CD8-positive, alpha-beta memory T cell (primary cell): Measurements from ENCODE around the gene THOP1. TPM values are rescaled to one million over a fixed set of nuclear protein-coding genes. Genes with fewer than 3 reads are reported as not detected.

Experiments
- CTCF ChIA-PET: fragments of 350-600 bp; sonication (Branson Sonifier 250); formaldehyde crosslinking; loops from one replicate; lab custom pipeline; 2021; ENCODE audit warnings: antibody characterized with exemption; lab: Charles Lee
- POLR2A ChIA-PET: fragments of 350-600 bp; sonication (Branson Sonifier 250); formaldehyde crosslinking; loops from one replicate; lab custom pipeline; 2021; ENCODE audit warnings: antibody characterized with exemption; lab: Charles Lee
- DNase-seq, 5 donors: peaks; one replicate each; pipeline versions ENCODE4 v3.0.0 to v3.0.0-alpha.2; 2020 to 2022; ENCODE audit warnings: mixed read lengths in 1 of 5
- H3K27ac ChIP-seq: one replicate; pipeline ENCODE4 v1.7.0; 2013; ENCODE audit warnings: low read depth, mild to moderate bottlenecking, low read length, moderate library complexity
- H3K27me3 ChIP-seq: 2 replicates; pipeline ENCODE4 v1.7.0; 2013; ENCODE audit warnings: low read length, mild to moderate bottlenecking; ENCODE audit not compliant: insufficient read depth, poor library complexity, severe bottlenecking
- H3K36me3 ChIP-seq: 2 replicates; pipeline ENCODE4 v1.7.0; 2013; ENCODE audit warnings: mild to moderate bottlenecking, low read length, moderate library complexity; ENCODE audit not compliant: insufficient read depth
- H3K4me1 ChIP-seq: 2 replicates; pipeline ENCODE4 v1.7.0; 2013; ENCODE audit warnings: mild to moderate bottlenecking, low read length, moderate library complexity; ENCODE audit not compliant: insufficient read depth
- H3K4me3 ChIP-seq: 2 replicates; pipeline ENCODE4 v1.7.0; 2013; ENCODE audit warnings: mild to moderate bottlenecking, low read length
- H3K9me3 ChIP-seq: 2 replicates; pipeline ENCODE4 v1.7.0; 2013; ENCODE audit warnings: mild to moderate bottlenecking, low read length
- H3K27ac Mint-ChIP-seq, 8 donors: one replicate each; pipeline ENCODE4 v1.8.0; 2020 to 2021; ENCODE audit warnings: mixed read lengths in 8 of 8, mild to moderate bottlenecking in 6 of 8, inconsistent platforms in 3 of 8, moderate library complexity in 3 of 8
- H3K27me3 Mint-ChIP-seq, 2 donors: one replicate each; pipeline ENCODE4 v1.8.0; 2020 to 2021; ENCODE audit warnings: mixed read lengths in 2 of 2, mild to moderate bottlenecking in 1 of 2, moderate library complexity in 1 of 2
- H3K36me3 Mint-ChIP-seq, 3 donors: one replicate each; pipeline ENCODE4 v1.8.0; 2020 to 2021; ENCODE audit warnings: mixed read lengths in 3 of 3, inconsistent platforms in 1 of 3, mild to moderate bottlenecking in 1 of 3
- H3K4me1 Mint-ChIP-seq, 3 donors: one replicate each; pipeline ENCODE4 v1.8.0; 2020 to 2021; ENCODE audit warnings: mixed read lengths in 3 of 3, inconsistent platforms in 1 of 3, mild to moderate bottlenecking in 1 of 3
- H3K4me3 Mint-ChIP-seq, 7 donors: one replicate each; pipeline ENCODE4 v1.8.0; 2020 to 2021; ENCODE audit warnings: mixed read lengths in 7 of 7, mild to moderate bottlenecking in 6 of 7, moderate library complexity in 4 of 7, inconsistent platforms in 2 of 7
- H3K9me3 Mint-ChIP-seq, 5 donors: one replicate each; pipeline ENCODE4 v1.8.0; 2020 to 2022; ENCODE audit warnings: mixed read lengths in 5 of 5, mild to moderate bottlenecking in 3 of 5, moderate library complexity in 2 of 5, inconsistent platforms in 1 of 5
- polyA plus RNA-seq: library from polyadenylated mRNA; unstranded; fragments of 300-500 nt; fragmentation: Illumina TruSeq; gene quantifications from one replicate; pipeline ENCODE4 v1.2.3, GENCODE V29; 2021
- total RNA-seq, 2 experiments: library from RNA; stranded (reverse); gene quantifications; one replicate each; pipeline ENCODE4 v1.2.3, GENCODE V29; 2021

THOP1 gene
- total and polyA plus RNA-seq, 3 experiments from 2014 or later: 40.2 to 178 (median 169) TPM

DNA sequence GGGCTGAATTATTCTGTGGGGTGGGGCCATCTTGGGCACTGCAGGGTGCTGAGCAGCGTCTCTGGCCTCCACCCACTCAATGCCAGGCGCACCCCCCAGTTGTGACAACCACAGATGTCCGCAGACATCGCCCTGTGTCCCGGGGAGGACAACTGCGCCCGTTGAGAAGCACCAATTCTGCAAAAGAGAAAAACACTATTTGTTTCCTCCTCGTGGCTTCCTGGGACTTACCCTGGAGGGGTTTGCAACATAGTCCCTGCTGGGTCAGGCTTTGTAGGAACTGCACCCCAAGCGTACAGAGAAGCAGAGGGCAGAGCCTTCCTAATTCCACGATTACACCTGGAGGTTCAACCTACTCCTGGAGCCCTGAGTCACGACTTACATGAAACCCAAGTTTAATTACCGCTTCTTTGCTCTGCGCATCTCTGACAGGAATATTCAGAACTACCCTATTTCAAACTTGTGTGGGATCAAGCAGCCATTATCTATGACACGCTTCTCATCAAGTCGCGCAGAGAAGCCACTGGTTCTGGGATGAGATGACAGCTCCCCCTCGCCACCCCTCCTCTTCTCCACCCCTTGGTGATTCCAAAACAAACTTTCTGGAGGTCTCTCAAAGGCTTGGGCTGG, 34.4 kb upstream of the THOP1 start:
- H3K9me3 ChIP-seq: no peaks in the 10 kb centered on the region
- ChIA-PET POLR2A (interaction anchor here (1.8 kb wide), 1 partner anchor 103 kb away, joined by 6 read pairs; no protein-coding TSS in a partner anchor), CTCF (interaction anchor here (1.4 to 3.5 kb wide), 4 partner anchors 8 to 103 kb away, joined by 4 to 45 read pairs (median 10); partner anchors contain the start of gene SLC39A3)
- Mint-ChIP-seq H3K4me3 (no peak overlapping the region), H3K27me3 (peaks cover 0 to 5% of the 10 kb centered on the region in 2 donors), H3K4me1 (no peaks in the 10 kb centered on the region), H3K27ac (no peak overlapping the region), H3K36me3 (peaks cover 2 to 21% (median 4%) of the 10 kb centered on the region in 3 donors), H3K9me3 (no peaks in the 10 kb centered on the region)
- H3K36me3 ChIP-seq: no peaks in the 10 kb centered on the region
- DNase-seq: no peak
- H3K4me1 ChIP-seq: peaks cover 4% of the 10 kb centered on the region
- no peak overlapping the region for H3K27ac ChIP-seq
- no peak overlapping the region for H3K4me3 ChIP-seq
- H3K27me3 ChIP-seq: no peaks in the 10 kb centered on the region

DNA sequence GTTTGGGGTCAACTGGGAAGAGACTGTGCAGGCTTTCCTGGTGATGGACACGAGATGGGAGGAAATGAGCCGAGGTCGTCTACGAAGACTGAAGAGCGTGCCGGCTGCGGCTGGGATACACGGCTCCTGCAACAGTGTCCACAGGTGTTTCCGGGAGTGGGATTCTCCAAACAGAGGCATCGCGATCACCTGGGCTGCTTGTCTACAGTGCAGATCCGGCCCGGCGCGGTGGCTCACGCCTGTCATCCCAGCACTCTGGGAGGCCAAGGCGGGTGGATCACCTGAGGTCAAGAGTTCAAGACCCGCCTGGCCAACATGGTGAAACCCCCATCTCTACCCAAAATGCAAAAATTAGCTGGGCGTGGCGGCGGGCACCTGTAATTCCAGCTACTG, 33.9 kb upstream of the THOP1 start:
- Mint-ChIP-seq H3K27me3 (peaks cover 0 to 3% of the 10 kb centered on the region in 2 donors), H3K4me1 (no peaks in the 10 kb centered on the region), H3K9me3 (no peaks in the 10 kb centered on the region), H3K36me3 (peaks cover 2 to 26% (median 4%) of the 10 kb centered on the region in 3 donors), H3K4me3 (no peak overlapping the region), H3K27ac (no peak overlapping the region)
- no peak for DNase-seq
- ChIA-PET CTCF (interaction anchor here (3.5 kb wide), 1 partner anchor 103 kb away, joined by 12 read pairs; no protein-coding TSS in a partner anchor), POLR2A (no interaction called here)
- H3K4me3 ChIP-seq: no peak overlapping the region
- no peak overlapping the region for H3K27ac ChIP-seq
- H3K4me1 ChIP-seq: peaks cover 4% of the 10 kb centered on the region
- H3K27me3 ChIP-seq: no peaks in the 10 kb centered on the region
- no peaks in the 10 kb centered on the region for H3K9me3 ChIP-seq
- no peaks in the 10 kb centered on the region for H3K36me3 ChIP-seq

DNA sequence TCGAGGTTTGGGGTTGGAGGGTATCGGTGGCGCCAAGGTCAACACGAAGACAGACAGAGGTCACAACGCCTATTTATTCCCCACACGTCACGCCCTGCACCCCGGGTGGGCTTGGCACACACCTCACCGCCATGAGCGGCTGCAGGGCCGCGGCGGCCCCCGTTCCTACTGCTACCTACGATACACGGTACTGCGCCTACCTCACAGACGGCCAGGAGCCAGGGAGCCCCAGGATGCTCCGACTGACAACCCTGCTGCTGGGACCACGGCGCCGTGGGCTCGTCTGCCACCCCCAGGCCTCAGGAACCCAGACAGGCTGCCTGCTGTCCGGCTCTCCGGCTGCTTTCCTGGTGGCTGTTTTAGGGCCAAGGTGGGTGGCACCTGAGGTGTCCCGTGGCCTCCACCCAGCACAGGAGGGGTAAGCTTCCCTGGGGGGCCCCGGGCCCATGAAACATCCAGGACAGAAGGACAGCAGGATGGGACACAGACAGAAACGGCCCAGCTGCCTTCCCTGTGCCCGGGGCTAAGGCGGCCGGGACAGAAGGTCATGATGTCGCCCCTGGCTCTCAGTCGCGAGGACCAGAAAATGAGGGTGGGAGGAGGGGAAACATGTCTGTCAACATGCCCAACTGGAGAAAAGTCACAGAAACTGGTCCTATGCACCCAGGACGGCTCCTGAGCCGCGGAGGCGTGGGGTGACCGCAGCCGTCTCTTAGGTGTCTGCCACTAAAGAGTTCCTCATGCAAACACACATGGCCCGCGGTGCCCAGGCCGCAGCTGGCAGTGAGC, 30.4 kb upstream of the THOP1 start:
- peaks cover 2 to 45% (median 4%) of the 10 kb centered on the region in 3 donors for H3K36me3 Mint-ChIP-seq
- ChIA-PET CTCF (interaction anchor here (3.5 kb wide), 1 partner anchor 107 kb away, joined by 12 read pairs; no protein-coding TSS in a partner anchor), POLR2A (no interaction called here)
- Histone ChIP-seq H3K4me1 (no peaks in the 10 kb centered on the region), H3K36me3 (no peaks in the 10 kb centered on the region), H3K9me3 (no peaks in the 10 kb centered on the region), H3K27me3 (no peaks in the 10 kb centered on the region), H3K27ac (no peak overlapping the region), H3K4me3 (no peak overlapping the region)
- H3K4me1 Mint-ChIP-seq: peaks cover 2 to 12% (median 10%) of the 10 kb centered on the region in 3 donors
- DNase-seq: no peak
- H3K27ac Mint-ChIP-seq: no peak overlapping the region
- no peak overlapping the region for H3K4me3 Mint-ChIP-seq
- H3K9me3 Mint-ChIP-seq: no peaks in the 10 kb centered on the region
- peaks cover 0 to 2% of the 10 kb centered on the region in 2 donors for H3K27me3 Mint-ChIP-seq

DNA sequence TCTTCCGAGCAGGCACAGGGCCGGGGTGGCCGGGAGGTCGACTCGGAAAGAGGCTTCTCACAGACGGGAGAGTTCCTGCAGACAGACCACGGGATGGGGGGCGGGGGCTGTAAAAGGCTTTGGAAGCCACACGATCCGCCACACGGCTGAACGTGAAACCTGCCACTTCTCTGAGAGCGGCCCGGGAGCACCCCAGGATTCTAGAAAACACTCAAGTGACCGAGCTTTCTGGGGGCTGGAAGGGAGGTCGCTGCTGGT, 29.9 kb upstream of the THOP1 start:
- H3K4me3 Mint-ChIP-seq: no peak overlapping the region
- Histone ChIP-seq H3K9me3 (no peaks in the 10 kb centered on the region), H3K4me1 (no peaks in the 10 kb centered on the region), H3K27ac (no peak overlapping the region), H3K27me3 (no peaks in the 10 kb centered on the region), H3K4me3 (no peak overlapping the region), H3K36me3 (no peaks in the 10 kb centered on the region)
- POLR2A ChIA-PET: no interaction called here
- H3K9me3 Mint-ChIP-seq: no peaks in the 10 kb centered on the region
- no peak for DNase-seq
- H3K36me3 Mint-ChIP-seq: peaks cover 2 to 48% (median 4%) of the 10 kb centered on the region in 3 donors
- H3K4me1 Mint-ChIP-seq: peaks cover 2 to 14% (median 12%) of the 10 kb centered on the region in 3 donors
- no peak overlapping the region for H3K27ac Mint-ChIP-seq
- H3K27me3 Mint-ChIP-seq: peaks cover 0 to 2% of the 10 kb centered on the region in 2 donors
- CTCF ChIA-PET: no interaction called here

DNA sequence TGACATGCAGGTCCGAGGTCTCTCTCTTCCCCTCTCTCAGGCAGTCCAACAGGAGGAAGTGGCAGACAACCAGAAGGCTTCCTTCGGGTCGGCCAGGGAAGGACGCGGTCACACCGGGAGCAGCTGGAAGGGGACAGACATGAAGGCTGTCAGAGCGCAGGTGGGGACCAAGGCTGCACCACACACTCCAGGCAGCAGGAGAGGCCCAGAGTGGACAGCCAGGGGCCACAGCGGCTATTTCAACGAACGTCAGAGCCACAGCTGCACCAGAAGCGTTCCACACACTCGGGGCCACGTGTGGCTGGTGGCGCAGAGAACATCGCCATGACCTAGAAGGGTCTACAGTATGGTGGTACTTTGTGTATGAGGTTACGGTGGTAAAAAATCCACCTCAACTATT, 29.5 kb upstream of the THOP1 start:
- DNase-seq: no peak
- POLR2A ChIA-PET: no interaction called here
- no peak overlapping the region for H3K27ac Mint-ChIP-seq

DNA sequence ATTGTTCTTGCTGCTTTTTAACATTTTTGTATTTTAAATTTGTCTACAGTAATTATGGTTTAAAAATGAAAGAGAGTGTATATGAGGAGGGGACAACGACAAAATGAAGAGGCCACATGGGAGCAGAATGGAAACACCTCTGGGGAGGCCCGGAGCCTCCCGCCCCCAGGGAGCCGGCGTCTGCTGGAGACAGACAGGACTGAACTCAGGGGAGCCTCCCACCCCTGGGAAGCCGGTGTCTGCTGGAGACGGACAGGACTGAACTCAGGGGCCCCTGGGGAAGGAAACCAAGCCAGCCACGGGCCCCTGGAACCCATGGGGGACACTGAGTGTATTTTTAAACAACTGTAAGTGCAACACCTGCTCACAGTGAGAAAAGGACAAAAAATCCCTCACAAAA, 28.8 kb upstream of the THOP1 start:
- H3K27me3 ChIP-seq: no peaks in the 10 kb centered on the region

More for the DNA sequence above, 29.5 kb upstream of the THOP1 start:
- no peaks in the 10 kb centered on the region for H3K36me3 ChIP-seq
- no peaks in the 10 kb centered on the region for H3K27me3 ChIP-seq
- Mint-ChIP-seq H3K36me3 (peaks cover 2 to 52% (median 4%) of the 10 kb centered on the region in 3 donors), H3K9me3 (no peaks in the 10 kb centered on the region), H3K4me1 (peaks cover 2 to 14% (median 12%) of the 10 kb centered on the region in 3 donors), H3K4me3 (no peak overlapping the region), H3K27me3 (no peaks in the 10 kb centered on the region)
- no peaks in the 10 kb centered on the region for H3K4me1 ChIP-seq
- CTCF ChIA-PET: no interaction called here
- no peaks in the 10 kb centered on the region for H3K9me3 ChIP-seq
- H3K4me3 ChIP-seq: no peak overlapping the region
- no peak overlapping the region for H3K27ac ChIP-seq

DNA sequence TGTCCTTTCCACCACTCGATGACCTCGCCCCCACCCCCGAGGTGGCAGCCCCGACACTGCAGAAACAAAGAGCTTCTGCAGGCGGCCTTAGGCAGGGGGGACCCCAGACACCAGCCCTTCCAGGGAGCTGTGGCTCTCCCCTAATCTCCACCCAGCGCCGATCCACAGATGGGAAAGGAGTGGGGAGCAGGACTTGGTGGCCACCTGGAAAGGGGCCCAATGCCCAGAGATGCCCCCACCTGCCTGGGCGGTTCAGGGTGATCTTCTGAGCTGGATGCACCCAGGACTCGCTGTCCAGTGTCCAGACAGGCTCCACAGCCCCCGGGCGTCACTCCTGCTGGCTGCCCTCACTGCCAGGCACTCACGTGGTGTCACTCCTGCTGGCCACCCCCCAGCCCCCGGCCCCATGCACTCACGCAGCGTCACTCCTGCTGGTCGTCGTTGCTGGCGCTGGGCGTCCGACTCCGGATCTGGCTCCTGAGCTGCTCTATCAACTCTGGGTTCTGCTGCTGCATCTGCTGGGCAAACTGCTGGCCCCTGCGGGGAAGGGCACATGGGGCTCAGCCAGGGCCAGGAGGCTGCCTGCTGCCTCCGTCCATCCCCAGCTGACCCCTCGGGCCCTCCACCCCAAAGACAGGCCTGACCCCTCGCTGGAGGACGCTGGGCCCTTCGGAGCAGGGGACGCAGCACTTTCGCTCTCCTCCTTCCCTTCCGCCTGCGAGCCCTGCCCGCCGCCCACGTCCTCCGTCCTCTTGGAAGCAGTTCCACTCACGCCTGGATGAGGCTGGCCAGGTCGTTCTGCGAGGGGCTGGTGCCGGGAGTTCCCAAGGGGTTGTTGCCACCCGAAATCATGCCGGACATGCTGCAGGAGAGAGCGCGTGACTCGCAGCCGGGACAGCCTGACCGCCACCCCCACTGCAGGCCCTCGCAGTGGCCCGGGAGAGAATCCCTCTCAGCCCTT, 28.1 kb upstream of the THOP1 start:
- POLR2A ChIA-PET: no interaction called here
- Histone ChIP-seq H3K27me3 (no peaks in the 10 kb centered on the region), H3K9me3 (no peaks in the 10 kb centered on the region), H3K4me1 (no peaks in the 10 kb centered on the region), H3K27ac (no peak overlapping the region), H3K4me3 (no peak overlapping the region), H3K36me3 (no peaks in the 10 kb centered on the region)
- Mint-ChIP-seq H3K27ac (no peak overlapping the region), H3K4me3 (no peak overlapping the region), H3K36me3 (peaks cover 2 to 61% (median 4%) of the 10 kb centered on the region in 3 donors), H3K9me3 (no peaks in the 10 kb centered on the region), H3K4me1 (peaks cover 2 to 14% (median 12%) of the 10 kb centered on the region in 3 donors), H3K27me3 (no peaks in the 10 kb centered on the region)
- DNase-seq: no peak
- CTCF ChIA-PET: no interaction called here

More for the DNA sequence above, 28.8 kb upstream of the THOP1 start:
- Mint-ChIP-seq H3K36me3 (peaks cover 2 to 56% (median 4%) of the 10 kb centered on the region in 3 donors), H3K27me3 (no peaks in the 10 kb centered on the region), H3K4me3 (no peak overlapping the region), H3K4me1 (peaks cover 2 to 14% (median 12%) of the 10 kb centered on the region in 3 donors), H3K27ac (no peak overlapping the region), H3K9me3 (no peaks in the 10 kb centered on the region)
- no peak overlapping the region for H3K4me3 ChIP-seq
- no peak overlapping the region for H3K27ac ChIP-seq
- ChIA-PET POLR2A (no interaction called here), CTCF (no interaction called here)
- no peaks in the 10 kb centered on the region for H3K36me3 ChIP-seq
- no peaks in the 10 kb centered on the region for H3K9me3 ChIP-seq
- DNase-seq: no peak
- no peaks in the 10 kb centered on the region for H3K4me1 ChIP-seq
